ENCODE measurements around the gene ABCA2. TPM values are rescaled to one million over a fixed set of nuclear protein-coding genes. Genes with fewer than 3 reads are reported as not detected.

The ABCA2 gene
- total and polyA plus RNA-seq, 4 donors, result 13.4 to 39.0 (median 16.5) TPM

DNA sequence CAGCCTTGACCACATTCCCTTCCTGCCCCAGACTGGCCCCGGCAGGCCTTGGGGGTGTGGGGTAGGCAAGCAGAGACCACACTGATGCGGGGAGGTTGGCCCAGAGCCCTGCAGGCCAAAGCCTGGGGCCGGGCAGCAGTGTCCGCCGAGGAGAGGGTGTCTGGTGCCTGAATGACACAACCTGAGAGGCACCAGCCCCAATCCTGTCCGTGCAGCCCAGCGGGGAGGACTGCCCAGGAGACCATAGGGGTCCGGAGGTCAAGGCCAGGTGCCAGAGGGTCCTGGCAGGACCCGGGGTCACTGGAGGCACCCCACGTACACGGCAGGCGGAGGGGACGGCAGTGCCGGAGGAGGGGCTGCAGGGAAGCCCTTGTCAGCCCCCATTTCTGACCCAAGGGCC lies 56.3 kb downstream of the ABCA2 start:
- Histone ChIP-seq H3K36me3 (ENCODE audit: control insufficient read depth in 4 of 4, insufficient read depth in 4 of 4, low read length in 4 of 4) (no peaks in the 10 kb centered on the region), H3K27ac (ENCODE audit: low read depth in 1 of 2, low read length in 1 of 2) (no peak overlapping the region), H3K9me3 (ENCODE audit: control insufficient read depth in 4 of 4, insufficient read depth in 3 of 4, low read length in 3 of 4) (no peaks in the 10 kb centered on the region), H3K4me3 (no peak overlapping the region), H3K9ac (ENCODE audit: insufficient read depth in 1 of 2, low read length in 2 of 2) (no peak overlapping the region), H3K27me3 (ENCODE audit: control insufficient read depth in 3 of 3, insufficient read depth in 3 of 3, low read length in 2 of 3) (no peaks in the 10 kb centered on the region), H3K4me1 (ENCODE audit: control insufficient read depth in 5 of 5, insufficient read depth in 5 of 5, low read length in 5 of 5) (peaks cover 0 to 20% (median 5%) of the 10 kb centered on the region in 5 donors)
- 85 to 87% methylated on average over 12 to 14 of the region's 14 CpGs for WGBS, 2 donors
- DNase-seq (no peak), ATAC-seq (ENCODE audit: insufficient read depth, low FRiP score) (no peak)
- TF ChIP-seq, protein P1, sequence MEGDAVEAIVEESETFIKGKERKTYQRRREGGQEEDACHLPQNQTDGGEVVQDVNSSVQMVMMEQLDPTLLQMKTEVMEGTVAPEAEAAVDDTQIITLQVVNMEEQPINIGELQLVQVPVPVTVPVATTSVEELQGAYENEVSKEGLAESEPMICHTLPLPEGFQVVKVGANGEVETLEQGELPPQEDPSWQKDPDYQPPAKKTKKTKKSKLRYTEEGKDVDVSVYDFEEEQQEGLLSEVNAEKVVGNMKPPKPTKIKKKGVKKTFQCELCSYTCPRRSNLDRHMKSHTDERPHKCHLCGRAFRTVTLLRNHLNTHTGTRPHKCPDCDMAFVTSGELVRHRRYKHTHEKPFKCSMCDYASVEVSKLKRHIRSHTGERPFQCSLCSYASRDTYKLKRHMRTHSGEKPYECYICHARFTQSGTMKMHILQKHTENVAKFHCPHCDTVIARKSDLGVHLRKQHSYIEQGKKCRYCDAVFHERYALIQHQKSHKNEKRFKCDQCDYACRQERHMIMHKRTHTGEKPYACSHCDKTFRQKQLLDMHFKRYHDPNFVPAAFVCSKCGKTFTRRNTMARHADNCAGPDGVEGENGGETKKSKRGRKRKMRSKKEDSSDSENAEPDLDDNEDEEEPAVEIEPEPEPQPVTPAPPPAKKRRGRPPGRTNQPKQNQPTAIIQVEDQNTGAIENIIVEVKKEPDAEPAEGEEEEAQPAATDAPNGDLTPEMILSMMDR (IDR thresholded peaks at IDR 0.05; ENCODE audit: control extremely low read depth, extremely low read depth), result no peak

DNA sequence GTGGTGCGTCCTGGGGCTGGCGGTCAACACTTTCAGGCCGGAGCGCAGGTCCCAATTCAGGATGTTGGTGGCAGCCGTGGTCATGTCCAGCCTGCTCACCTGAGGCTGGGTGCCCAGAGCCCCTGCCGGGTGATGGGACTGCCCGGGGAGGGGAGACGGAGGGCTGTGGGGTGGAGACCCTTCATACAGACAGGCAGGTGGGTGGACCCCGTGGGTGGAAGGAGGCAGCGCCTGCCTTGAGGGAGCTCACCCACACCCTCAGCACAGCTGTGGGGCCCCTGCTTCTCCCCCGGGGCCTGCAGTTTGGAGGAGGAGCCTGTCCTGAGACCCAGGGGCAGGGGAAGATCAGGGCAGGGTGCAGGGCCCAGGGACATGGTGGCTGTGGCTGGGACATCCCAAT lies 57.7 kb downstream of the ABCA2 start:
- no peaks in the 10 kb centered on the region for H3K9me3 ChIP-seq (ENCODE audit: control insufficient read depth in 4 of 4, insufficient read depth in 3 of 4, low read length in 3 of 4)
- 80 to 90% methylated on average over 11 of the region's 11 CpGs for WGBS, 2 donors
- H3K4me3 ChIP-seq, result no peak overlapping the region
- DNase-seq (no peak), ATAC-seq (ENCODE audit: insufficient read depth, low FRiP score) (no peak)
- no peaks in the 10 kb centered on the region for H3K27me3 ChIP-seq (ENCODE audit: control insufficient read depth in 3 of 3, insufficient read depth in 3 of 3, low read length in 2 of 3)
- H3K27ac ChIP-seq (ENCODE audit: low read depth in 1 of 2, low read length in 1 of 2), result no peak overlapping the region
- no peak overlapping the region for H3K9ac ChIP-seq (ENCODE audit: insufficient read depth in 1 of 2, low read length in 2 of 2)
- no peaks in the 10 kb centered on the region for H3K36me3 ChIP-seq (ENCODE audit: control insufficient read depth in 4 of 4, insufficient read depth in 4 of 4, low read length in 4 of 4)
- TF ChIP-seq, protein P1 (IDR thresholded peaks at IDR 0.05; ENCODE audit: control extremely low read depth, extremely low read depth), result no peak
- peaks cover 0 to 18% (median 5%) of the 10 kb centered on the region in 5 donors for H3K4me1 ChIP-seq (ENCODE audit: control insufficient read depth in 5 of 5, insufficient read depth in 5 of 5, low read length in 5 of 5)

DNA sequence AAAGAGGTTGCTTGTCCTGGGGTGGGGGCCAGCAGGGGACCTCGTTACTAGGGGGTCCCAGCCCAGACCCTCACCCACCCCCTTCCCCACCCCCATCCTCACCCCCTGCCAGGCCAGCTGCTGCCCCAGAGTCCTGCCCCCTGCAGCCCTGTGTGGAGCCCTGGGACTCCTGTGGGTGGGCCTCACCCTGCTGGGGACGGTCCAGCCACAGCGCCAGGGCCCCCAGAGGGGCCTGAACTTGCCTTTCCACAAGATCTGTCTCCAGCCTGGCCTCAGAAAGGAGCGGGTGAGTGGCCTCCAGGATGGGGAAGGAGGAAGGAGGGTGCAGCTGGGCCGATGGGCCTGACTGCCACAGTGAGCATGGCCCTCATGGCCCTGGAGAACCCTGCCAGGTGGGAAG lies 58.3 kb downstream of the ABCA2 start:
- no peaks in the 10 kb centered on the region for H3K36me3 ChIP-seq (ENCODE audit: control insufficient read depth in 4 of 4, insufficient read depth in 4 of 4, low read length in 4 of 4)
- H3K4me3 ChIP-seq, result no peak overlapping the region
- H3K4me1 ChIP-seq (ENCODE audit: control insufficient read depth in 5 of 5, insufficient read depth in 5 of 5, low read length in 5 of 5), result peaks cover 0 to 18% (median 3%) of the 10 kb centered on the region in 5 donors
- no peak overlapping the region for H3K27ac ChIP-seq (ENCODE audit: low read depth in 1 of 2, low read length in 1 of 2)
- H3K27me3 ChIP-seq (ENCODE audit: control insufficient read depth in 3 of 3, insufficient read depth in 3 of 3, low read length in 2 of 3), result no peaks in the 10 kb centered on the region
- TF ChIP-seq, protein P1 (IDR thresholded peaks at IDR 0.05; ENCODE audit: control extremely low read depth, extremely low read depth), result no peak
- no peak overlapping the region for H3K9ac ChIP-seq (ENCODE audit: insufficient read depth in 1 of 2, low read length in 2 of 2)
- ATAC-seq (ENCODE audit: insufficient read depth, low FRiP score) (no peak), DNase-seq (no peak)
- no peaks in the 10 kb centered on the region for H3K9me3 ChIP-seq (ENCODE audit: control insufficient read depth in 4 of 4, insufficient read depth in 3 of 4, low read length in 3 of 4)
- WGBS, 2 donors, result 74 to 83% methylated on average over 5 of the region's 5 CpGs

DNA sequence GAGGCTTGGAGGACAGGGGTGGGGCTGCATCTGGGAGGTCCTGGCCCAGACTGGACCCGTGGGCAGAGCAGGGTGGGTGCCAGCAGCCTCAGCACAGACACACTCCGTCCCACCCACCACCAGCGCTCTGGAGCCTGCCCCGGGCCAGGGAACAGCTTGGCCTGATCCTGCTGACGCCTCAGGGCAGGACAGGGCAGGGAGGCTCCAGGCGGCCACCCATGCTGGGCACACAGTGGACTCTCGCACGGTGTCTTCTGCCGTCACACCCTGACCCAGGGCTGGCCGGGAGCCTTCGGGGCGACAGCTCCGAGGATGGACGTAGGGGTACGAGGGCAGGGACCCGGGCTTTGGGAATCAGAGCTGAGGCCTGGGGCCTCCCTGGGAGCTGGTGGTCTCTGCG lies 58.9 kb downstream of the ABCA2 start:
- TF ChIP-seq, protein P1 (IDR thresholded peaks at IDR 0.05; ENCODE audit: control extremely low read depth, extremely low read depth), result no peak
- 78 to 94% methylated on average over 17 of the region's 17 CpGs for WGBS, 2 donors

More for the DNA sequence above, 58.9 kb downstream of the ABCA2 start:
- ATAC-seq (ENCODE audit: insufficient read depth, low FRiP score) (no peak), DNase-seq (peak in 1 of 3 donors; percentile 49)
- Histone ChIP-seq H3K9me3 (ENCODE audit: control insufficient read depth in 4 of 4, insufficient read depth in 3 of 4, low read length in 3 of 4) (no peaks in the 10 kb centered on the region), H3K4me3 (no peak overlapping the region), H3K36me3 (ENCODE audit: control insufficient read depth in 4 of 4, insufficient read depth in 4 of 4, low read length in 4 of 4) (no peaks in the 10 kb centered on the region), H3K27me3 (ENCODE audit: control insufficient read depth in 3 of 3, insufficient read depth in 3 of 3, low read length in 2 of 3) (no peaks in the 10 kb centered on the region), H3K9ac (ENCODE audit: insufficient read depth in 1 of 2, low read length in 2 of 2) (no peak overlapping the region), H3K4me1 (ENCODE audit: control insufficient read depth in 5 of 5, insufficient read depth in 5 of 5, low read length in 5 of 5) (peaks cover 0 to 18% (median 5%) of the 10 kb centered on the region in 5 donors), H3K27ac (ENCODE audit: low read depth in 1 of 2, low read length in 1 of 2) (no peak overlapping the region)
